Suppressor macrophage treated with lipopolysaccharide for 4 hours (primary cell): ENCODE measurements around the gene PPM1K.

Experiments
- DNase-seq: peaks from one replicate; pipeline ENCODE4 v3.0.0-alpha.2; 2020

PPM1K gene

GRCh38 chr4:88216395-88216794 lies 68.0 kb downstream of the PPM1K start:
- DNase-seq = no peak

- no peak for DNase-seq
Observed at GRCh38 chr4:88215351-88215750, 69.0 kb downstream of the PPM1K start.

- no peak for DNase-seq
Observed at GRCh38 chr4:88212253-88212561, 72.2 kb downstream of the PPM1K start.

- DNase-seq = peak; percentile 85
Observed at GRCh38 chr4:88211473-88212252, 72.7 kb downstream of the PPM1K start.

GRCh38 chr4:88208156-88208555 lies 76.2 kb downstream of the PPM1K start:
- no peak for DNase-seq
